Dermis blood vessel endothelial cell (primary cell): ENCODE results near the gene VMAC. TPM values are rescaled to one million over a fixed set of nuclear protein-coding genes. Genes with fewer than 3 reads are reported as not detected.

Experiments
- DNase-seq: peaks from one replicate; pipeline ENCODE4 v3.0.0; 2010
- total RNA-seq: library from RNA; depleted of rRNA; stranded (reverse); fragments of >200 nt; gene quantifications from 2 replicates; pipeline ENCODE4 v1.2.3, GENCODE V29; 2014

Gene VMAC
- total RNA-seq, 1 donor from 2014 or later: 8.5 TPM

- no peak for DNase-seq
Measured at GRCh38 chr19:5931251-5931650, 26.6 kb downstream of the VMAC start.

- no peak for DNase-seq
Measured at GRCh38 chr19:5932146-5932545, 27.5 kb downstream of the VMAC start.

GRCh38 chr19:5932609-5933262 lies 28.1 kb downstream of the VMAC start:
- DNase-seq: no peak

GRCh38 chr19:5933391-5934068 lies 28.9 kb downstream of the VMAC start:
- DNase-seq: peak; percentile 34

DNA sequence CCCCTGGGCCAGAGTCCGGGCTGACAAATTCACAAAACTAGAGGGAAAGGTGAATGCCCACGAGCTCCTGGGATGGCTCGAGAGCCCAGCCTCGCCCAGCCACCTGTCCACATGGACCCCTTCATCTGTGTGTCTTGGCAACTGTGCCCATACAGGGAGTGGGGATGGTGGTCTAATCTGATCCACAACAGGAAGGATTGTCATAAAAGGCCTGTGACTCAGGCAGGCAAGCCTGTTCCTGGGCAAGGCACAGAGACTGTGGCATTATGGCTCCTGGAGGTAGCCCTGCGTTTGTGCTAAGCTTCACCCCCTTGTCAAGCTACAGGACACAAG lies 29.4 kb downstream of the VMAC start:
- DNase-seq: peak; percentile 63

GRCh38 chr19:5934774-5935472 lies 30.3 kb downstream of the VMAC start:
- peak; percentile 75 for DNase-seq

GRCh38 chr19:5935473-5936291 lies 31.0 kb downstream of the VMAC start:
- no peak for DNase-seq

GRCh38 chr19:5936292-5936592 lies 31.6 kb downstream of the VMAC start:
- DNase-seq: no peak

GRCh38 chr19:5937550-5937949 lies 32.9 kb downstream of the VMAC start:
- DNase-seq: no peak

GRCh38 chr19:5940260-5941208 lies 35.9 kb downstream of the VMAC start:
- DNase-seq: no peak

GRCh38 chr19:5941673-5942072 lies 37.0 kb downstream of the VMAC start:
- no peak for DNase-seq

- no peak for DNase-seq
Measured at GRCh38 chr19:5943045-5943444, 38.4 kb downstream of the VMAC start.

DNA sequence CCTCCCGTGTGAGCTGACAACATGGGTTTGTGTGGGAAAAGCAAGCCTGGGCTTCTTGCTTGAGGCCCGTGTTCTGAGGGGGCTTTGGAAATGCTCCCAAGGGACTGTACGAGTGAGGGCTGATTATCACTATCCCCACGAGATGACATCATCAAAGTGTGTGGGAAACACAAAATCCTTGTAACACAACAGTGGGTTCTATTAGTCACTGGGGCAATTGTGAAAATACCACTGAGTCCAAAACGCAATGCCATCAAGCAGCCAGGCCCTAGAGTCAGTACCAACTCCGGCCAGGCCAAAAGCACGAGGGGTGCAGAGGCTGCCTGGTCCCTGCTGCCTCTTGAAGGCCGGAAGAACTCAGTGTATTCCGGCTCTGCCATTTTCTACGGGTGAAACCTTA lies 39.0 kb downstream of the VMAC start:
- no peak for DNase-seq

- no peak for DNase-seq
Measured at GRCh38 chr19:5947435-5947834, 42.8 kb downstream of the VMAC start.

- DNase-seq: no peak
Measured at GRCh38 chr19:5948752-5949564, 44.3 kb downstream of the VMAC start.

GRCh38 chr19:5949792-5950305 lies 45.2 kb downstream of the VMAC start:
- no peak for DNase-seq

DNA sequence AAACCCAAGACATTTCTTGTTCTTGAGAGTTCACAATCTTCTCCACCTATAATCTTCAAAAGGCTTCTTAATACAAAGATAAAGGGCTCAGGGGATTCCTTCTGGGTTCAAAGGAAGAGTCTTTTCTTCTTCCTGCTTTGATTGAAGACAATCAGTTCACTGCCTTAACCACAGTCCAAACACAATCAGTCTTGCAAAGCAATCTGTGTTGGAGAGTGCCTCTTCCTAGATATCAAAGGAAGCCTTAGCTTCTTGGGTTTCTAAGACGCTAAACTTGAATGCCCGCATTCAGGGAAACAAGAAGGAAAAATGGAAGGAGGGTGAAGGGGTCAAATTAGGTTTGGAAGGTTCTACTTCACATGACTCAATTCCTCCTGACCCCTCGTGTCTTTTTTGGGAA lies 46.1 kb downstream of the VMAC start:
- DNase-seq: no peak

GRCh38 chr19:5951338-5951861 lies 46.7 kb downstream of the VMAC start:
- DNase-seq: peak; percentile 28

DNA sequence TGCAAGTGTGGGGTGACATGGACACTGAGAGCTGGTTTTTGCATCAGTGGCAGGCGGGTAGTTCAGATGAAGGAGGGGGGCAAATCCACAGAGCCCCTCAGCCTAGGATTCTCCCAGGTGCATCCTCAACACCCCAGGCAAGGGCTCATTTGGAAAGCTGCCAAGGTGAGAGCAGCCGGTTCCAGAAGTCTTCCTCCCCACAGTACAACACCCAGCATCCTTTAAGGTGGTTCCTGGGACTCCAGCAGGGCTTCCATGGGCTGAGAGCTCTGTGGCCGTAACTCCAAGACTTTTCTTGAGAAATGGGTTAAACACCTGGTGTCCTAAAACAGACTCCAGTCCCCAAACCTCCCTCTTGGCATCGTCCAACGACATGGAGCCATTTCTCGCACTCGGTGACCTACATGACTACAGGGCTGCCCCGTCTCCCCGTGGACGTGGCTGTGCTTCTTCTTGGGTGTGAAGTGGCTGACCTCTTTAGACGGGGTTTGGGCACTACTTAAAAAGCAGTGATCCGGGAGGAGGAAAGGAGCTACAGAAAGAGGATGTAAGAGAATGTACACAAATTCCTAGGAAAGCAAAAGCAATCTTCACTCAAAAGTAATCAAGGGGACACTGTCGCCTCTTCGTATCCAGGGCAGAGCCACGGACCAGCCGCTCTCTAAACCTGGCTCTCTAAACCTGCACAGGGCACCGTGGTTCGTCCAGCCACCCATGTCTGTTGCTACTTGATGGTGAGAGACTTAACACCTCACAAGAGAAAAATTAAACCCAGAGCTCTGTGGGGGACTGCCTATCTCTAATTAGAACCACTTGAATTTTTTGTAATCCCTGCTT lies 47.7 kb downstream of the VMAC start:
- peak; percentile 41 for DNase-seq
